GM18519 (cell line): ENCODE data around the gene CUX1.
"Not testable (repeated sequence)": the region's sequence is repeated elsewhere in the genome, so short reads cannot be mapped to it uniquely, and the experiment has no call there.

Experiments used
- ATAC-seq: cut with Tn5 transposase; IDR thresholded peaks from one replicate; pipeline ENCODE4 v1.9.1; 2021; ENCODE audit warnings: mild to moderate bottlenecking, moderate library complexity; ENCODE audit not compliant: unreplicated experiment, low FRiP score

CUX1 gene

DNA sequence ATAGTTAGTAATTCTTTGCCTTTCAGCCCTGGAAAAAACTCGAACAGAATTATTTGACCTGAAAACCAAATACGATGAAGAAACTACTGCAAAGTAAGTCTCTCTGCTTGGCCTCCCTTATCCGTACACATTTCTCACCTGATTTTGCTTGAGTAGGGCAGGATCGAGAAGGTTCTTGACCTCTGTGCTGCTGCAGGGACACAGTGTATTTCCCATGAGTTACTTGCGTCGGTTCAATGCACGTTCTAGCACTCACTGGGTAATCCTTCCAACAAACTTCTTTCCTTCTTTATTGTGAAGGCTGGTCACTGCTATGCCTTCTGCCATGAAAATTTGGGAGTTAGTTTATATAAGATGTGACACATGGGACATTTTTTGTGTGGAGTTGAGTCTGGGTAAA lies 297.8 kb downstream of the CUX1 start:
- no peak for ATAC-seq

DNA sequence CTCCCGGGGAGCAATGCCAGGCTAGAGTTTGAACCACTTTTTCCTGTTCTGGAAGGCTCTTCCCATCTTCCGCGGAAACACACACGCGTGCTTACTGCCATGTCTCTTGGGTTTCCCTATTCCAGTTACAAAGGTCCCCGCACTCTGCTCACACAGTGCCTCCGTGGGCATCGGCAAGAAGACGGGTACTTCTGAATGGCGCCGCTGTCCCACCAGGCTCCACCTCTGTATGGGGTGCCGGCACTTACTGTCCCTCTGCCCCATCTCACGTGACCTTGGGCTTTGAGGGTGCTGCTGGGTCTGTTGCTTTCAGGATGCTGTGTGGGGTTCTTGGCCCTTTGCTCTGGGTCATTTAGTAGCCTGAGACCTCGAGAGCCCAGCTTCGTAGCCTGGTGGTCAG lies 298.5 kb downstream of the CUX1 start:
- no peak for ATAC-seq

DNA sequence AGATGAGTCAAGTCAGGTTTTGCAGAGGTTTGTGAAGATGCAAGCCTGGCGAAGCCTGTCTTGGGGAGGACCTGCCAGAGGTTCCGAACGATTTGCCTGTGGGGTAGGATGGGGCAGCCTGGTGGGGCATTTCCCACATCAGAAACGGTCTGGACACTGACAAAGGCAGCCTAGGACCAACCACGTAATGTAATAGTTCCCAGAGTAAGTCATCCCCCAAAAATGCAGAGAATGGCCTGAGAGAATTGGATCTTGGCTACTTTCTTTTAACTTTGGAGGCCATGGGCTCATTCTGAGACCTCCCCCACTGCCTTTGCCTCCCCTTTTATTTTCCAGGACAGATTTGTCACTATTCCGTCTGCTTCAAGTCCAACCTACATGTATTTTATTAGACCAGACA lies 300.3 kb downstream of the CUX1 start:
- ATAC-seq, result no peak

DNA sequence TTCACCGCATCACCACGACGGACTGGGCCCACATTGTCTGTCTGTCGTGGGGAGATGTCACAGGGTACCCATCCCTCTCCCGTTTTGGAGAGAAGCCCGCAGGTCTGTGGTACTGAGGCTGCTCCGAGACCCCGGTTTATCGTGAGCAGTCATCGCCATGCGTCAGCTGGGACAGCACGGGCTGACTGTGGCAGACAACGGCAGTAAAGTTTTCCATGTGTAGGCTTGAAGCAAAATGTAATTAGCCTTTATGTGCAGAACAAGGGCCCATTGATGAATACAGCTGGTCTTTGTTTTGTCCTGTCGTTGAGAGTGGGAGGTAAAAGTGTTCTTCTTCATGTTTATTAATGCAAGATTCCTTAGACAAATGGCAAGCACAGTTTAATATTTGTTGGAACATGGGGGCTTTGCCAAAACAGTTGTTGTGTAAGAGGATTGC lies 301.8 kb downstream of the CUX1 start:
- ATAC-seq, result no peak

DNA sequence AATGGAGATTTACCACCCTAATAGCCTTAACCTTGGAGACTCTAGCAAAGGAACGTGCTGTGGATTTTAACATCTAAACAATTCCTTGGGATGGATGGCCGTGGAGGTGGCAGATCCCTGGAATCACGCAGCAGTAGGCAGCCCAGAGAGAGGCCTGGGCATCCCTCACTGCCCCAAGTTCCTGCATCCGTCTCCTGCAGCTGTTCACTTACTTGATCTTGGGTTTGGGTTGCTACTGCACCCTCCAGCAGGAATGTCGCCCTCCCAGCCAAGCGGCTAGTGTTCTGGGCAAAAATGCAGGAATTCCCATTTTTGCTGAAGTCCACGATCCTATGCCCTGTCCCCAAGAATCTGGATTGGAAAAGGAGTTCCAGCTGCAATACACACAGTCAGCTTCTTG lies 302.5 kb downstream of the CUX1 start:
- no peak for ATAC-seq

DNA sequence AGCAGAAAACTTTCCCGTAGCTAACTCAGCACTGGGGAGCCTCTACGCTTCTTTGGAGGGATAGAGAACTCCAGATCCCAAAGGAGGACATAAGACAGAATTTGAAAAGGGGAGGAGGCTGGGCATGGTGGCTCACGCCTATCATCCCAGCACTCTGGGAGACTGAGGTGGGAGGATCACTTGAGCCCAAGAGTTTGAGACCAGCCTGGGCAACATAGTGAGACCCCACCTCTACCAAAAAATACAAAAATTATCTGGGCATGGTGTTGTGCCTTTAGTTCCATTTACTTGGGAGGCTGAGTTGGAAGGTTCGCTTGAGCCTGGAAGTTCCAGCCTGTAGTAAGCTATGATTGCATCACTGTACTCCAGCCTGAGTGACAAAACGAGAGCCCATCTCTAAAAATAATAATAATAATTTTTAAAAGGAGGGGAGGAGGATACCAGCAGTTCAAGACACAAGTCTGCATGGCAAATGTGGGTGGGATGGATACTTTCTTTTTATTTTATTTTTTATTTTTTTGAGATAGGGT lies 303.3 kb downstream of the CUX1 start:
- ATAC-seq, result no peak

DNA sequence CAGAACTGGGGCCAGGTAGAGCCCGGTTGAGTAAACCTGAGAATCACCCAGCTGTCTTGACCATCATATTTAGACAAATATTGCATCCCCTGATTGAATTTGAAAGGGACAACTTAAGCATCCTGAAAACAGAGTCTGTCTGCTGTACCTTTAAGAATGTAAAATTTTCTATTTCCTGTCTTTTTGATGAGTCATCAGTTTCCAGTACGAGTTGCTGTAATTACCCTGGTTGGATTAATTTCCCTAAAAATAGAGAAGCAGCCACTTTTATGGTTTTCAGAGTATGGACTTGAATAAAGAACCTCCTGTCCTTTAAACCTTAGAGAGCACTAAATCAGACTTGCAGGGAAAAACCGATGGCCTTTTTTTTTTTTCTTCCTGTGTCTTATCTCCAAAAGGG lies 304.6 kb downstream of the CUX1 start:
- no peak for ATAC-seq

DNA sequence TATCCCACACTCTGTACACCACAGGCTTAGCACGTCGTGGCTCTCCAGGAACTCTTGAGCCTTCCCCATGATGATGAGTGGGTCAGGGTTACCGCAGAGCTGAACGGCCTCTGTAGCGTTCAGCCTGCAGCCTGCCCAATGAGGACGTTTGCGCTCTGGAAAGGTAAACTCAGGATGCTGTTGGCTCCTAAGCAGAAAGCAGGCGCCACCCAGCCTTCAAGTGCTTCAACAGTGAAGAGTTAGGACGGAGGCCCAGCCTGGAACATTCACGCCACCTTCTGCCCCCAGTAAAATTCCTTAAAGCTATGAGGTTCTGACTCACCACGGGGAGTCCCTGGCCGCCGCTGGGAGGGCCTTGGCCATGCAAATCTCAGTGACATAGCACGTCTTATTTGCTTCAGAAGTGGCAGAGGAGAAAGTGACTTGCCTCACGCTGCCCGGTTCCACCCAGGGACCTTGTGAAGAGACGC lies 307.7 kb downstream of the CUX1 start:
- ATAC-seq, result no peak

DNA sequence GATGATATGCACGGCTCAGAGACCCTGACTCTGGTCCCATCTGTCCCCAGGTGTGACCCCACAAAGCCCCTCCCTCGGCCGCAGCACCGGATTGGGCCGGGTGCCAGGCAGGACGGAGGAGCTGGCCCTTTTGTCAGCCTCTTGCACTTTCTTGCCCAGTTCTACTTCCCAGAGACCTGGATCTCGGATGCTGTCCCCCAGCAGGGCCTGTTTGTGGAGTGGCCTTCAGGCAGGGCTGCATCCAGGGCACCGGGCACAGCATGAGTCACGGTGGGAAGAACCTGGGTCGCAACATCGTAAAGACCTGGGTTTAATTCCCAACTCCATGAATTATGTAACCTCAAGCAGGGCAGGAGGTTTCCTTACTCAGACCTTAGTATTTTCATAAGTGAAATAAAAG lies 310.9 kb downstream of the CUX1 start:
- ATAC-seq, result no peak

DNA sequence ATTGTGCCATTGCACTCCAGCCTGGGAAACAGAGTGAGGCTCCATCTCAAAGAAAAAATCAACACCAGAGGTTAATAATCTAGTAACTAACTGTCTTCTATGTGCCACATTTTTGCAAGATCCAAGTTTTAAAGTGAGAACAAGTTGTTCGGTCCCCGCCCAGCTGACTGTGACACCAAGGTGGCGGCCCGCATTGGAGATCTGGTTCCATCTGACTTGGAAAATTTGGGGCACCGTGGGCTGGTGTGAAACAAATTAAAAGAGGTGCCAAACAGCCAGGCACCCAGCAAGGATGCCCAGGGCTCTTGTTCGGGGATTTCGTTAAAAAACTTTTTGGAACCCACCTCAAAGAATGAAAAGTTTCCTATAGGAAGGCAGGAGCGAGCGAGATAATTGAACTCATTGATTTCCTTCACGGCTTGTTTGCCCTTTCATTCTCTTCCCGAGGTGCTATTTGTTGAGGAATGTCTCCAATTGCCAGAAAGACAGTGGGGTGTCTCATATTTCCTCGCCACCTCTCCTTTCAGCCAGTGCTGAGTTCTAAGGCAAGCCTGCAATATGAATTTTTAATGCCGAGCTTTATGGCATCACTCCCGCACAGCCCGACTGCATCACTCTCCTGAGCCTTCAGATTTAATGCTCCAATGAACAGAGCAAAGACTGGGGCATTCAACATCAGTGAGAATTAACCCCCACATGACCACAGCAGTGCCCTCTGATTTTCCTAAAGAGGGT lies 312.4 kb downstream of the CUX1 start:
- ATAC-seq, result no peak

DNA sequence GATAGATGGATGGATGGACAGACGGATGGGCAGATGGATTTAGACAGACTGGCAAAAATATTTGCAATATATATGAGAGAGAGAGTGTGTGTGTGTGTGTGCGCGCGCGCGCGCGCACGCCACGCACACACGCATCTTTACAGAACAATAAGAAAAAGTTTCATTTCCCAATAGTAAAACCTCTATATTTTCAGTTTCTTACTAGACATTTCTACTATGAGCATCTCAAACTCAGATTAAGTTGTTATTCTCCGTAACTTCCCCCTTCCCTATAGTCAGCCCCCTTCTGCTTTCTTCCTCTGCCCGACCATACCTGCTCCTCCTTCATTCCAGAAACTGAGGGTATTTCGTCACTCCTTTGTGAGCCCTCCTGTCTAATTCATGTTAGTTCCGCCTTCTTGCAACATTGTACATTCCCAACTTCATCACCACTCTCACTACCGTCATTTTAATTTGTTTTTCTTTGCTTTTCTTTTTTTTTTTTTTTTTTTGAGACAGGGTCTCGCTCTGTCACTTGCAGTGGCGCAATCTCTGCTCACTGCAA lies 314.9 kb downstream of the CUX1 start:
- no peak for ATAC-seq

DNA sequence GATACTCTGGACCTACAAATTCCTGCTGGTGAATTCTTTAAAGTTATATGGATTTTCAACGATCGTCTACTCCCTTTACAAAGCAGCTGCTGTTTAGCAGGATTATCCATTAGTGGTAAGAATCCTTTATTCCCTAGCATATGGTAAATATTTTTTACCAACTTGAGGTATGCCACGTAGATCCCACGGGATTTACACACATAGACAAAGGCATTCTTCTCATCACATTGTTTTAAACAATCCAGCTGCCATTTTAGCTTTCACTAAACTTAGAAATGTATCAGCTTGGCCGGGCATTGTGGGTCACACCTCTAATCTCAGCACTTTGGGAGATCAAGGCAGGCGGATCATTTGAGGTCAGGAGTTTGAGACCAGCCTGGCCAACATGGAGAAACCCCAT lies 321.2 kb downstream of the CUX1 start:
- no peak for ATAC-seq

DNA sequence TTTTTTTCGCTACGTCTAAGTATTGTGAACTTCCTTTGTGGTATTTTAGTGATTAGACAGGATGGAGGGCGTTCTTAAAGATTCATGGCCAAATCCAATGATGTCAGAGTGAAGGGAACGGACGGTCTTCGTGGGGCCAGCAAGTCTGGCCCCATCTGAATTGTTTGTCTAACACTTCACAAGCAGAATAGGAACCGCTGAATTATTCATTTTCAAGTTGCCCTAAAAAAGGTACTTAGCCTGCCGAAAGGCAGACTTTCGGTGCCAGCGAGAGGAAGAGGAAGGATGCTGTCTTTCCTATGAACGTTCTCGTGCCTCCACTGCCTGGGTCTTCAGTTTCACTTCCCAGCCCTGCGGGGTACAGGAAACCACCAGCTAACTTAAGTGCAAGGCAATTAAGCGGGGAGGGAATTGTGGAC lies 323.5 kb downstream of the CUX1 start:
- ATAC-seq, result no peak

DNA sequence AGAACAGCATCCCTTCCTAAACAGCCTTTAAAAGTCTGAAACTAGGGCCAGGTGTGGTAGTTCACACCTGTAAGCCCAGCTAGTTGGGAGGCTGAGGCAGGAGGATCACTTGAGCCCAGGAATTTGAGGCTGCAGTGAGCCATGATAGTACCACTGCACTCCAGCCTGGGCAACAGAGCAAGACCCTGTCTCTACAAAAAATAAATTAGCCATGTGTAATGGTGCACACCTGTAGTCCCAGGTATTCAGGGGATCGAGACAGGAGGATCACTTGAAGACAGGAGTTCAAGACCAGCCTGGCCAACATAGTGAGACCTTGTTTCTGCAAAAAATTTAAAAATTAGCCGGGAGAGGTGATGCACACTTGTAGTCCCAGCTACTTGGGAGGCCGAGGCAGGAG lies 325.0 kb downstream of the CUX1 start:
- not testable (repeated sequence) for ATAC-seq

DNA sequence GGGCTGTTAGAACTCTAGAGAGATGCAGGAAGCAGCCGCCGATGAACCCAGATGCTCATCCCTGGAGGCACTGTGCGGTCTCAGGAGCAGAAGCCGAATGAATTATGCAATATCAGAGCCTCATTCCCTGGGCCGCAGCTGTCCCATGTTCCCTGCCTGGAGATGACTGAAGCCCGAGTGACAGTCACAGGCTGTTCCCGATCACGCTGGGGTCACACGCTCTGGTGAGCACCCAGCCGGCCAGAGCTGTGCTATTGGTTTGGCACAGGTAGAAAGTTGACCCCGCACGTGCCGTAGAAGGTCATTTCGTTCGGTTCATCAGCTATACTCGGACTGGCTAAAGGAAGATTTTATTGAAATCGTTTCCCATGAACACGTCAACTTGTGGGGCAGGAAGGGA lies 328.7 kb downstream of the CUX1 start:
- no peak for ATAC-seq

DNA sequence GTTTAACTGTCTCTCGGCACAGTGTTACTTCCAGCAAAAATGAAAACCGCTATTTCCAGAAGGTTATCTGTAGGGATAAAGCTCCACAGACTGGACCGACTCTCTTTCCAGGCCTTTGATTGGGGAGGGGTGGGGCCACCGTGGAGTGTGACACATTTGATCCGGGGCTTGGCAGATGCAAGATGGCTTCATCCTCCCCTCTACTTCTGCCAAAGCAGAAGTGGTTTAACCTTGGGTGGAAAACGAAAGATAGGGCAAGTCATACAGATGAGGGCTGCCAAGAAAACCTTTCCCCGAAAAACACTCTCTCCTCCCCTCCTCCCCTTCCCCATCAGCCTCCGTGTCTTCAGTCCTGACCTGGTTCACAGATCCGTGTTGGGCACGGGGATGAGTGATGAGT lies 329.6 kb downstream of the CUX1 start:
- no peak for ATAC-seq

DNA sequence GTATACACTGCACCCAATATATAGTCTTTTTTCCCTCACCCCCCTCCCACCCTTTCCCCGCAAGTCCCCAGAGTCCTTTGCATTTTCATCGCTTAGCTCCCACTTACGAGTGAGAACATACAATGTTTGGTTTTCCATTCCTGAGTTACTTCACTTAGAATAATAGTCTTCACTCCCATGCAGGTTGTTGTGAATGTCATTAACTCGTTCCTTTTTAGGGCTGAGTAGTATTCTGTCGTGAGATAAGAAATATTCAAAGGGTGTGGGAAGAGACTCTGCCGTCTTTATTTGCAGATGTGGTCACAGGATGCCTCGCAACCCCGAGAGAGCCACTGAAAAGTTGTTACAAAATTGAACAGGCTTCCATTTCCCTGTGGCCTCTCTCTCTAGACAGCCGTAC lies 331.4 kb downstream of the CUX1 start:
- ATAC-seq, result no peak

DNA sequence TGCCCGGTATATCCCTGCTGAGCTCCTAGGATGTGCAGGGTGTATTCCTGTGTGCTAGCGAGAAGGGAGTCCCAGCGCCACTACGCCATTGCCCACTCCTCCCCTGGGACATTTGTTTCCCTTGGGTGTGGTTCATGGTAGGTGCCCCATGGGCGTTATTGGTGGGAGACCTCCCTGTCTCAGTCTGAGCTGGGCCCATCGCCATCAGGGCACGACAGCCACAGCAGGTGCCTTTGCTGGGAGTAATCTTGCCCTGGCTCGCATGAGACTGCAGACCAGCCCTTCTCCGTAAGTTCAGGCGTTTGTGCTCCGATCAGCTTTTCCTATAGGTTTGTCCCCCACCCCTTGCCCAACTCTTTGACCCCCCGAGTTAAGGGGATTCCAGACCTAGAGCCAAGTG lies 332.0 kb downstream of the CUX1 start:
- ATAC-seq, result no peak

DNA sequence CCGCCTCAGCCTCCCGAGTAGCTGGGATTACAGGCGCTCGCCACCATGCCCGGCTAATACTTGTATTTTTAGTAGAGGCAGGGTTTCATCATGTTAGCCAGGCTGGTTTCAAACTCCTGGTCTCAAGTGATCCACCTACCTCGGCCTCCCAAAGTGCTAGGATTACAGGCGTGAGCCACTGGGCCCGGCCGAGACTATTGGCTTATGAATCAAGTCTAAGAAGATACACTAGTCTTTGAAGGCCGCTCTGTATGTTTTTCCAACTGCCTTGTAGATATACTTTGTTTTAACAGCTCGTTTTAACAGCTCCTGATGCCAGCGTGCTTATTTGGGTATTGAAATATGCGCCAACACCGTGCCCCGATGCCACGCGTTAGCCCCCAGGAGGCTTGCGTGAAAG lies 332.8 kb downstream of the CUX1 start:
- ATAC-seq, result no peak

DNA sequence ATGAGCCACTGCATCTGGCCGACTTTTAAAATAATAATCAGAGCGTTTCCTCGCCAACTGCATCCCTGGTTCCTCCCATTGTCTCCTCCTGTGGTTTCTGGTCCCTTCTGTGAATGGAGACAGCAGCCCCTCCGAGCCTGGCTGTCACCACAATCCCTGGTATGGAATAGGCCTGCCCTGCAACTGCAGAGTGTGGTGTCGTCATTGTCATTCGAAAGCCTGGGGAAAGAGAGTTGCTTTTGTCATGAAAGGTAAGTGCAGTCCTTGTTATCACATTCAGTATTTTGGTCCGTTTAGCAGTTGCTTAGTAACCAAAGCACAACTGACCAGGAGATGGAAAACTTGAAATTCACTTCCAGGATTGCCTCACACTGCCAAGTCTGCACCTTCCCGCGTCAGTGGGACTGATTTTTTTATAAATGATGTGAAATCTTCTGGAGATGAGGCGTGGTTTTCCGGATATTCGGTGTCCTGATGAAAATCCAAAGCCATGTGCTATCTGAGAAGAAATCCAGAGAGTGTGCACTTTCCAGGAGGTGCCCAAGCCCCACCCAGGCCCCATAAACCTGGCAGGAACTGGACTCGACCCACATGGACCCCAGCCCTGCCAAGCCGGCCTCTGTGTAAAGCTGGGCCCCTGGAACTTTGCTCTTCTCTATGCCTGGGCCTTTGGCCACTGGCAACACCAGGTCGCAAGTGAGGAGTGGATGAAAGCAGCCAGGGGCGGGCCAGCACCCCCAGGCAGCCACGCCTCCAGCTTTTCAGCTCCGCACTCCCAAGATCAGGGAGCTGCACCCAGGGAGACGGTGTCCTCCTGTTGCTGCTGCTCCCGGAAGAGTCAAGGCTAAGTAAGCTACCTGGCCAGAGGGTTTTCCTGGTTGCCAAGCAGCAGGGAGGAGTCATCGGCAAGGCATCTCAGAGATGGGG lies 335.5 kb downstream of the CUX1 start:
- no peak for ATAC-seq

DNA sequence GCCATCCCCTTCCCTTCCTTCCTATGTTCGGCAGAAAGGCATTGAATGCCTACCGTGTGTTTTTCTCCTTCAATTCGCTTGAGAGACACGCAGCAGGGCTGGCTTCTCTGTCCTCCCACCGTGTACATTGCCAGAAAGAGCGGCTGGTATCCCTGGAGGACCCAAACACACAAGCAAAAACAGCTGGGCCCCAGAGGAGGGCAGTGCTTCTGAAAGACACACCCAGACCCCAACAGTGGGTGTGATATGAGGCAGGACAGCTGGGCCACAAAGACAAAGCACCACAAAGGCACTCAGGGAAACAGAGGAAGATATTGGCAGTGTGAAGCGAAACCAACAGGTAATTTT lies 336.1 kb downstream of the CUX1 start:
- no peak for ATAC-seq
